Measurements from ENCODE around the gene BRD9.
A peak's percentile ranks its signal among the peaks of the same experiment; 100 is the strongest.
"Not testable (repeated sequence)": the region's sequence is repeated elsewhere in the genome, so short reads cannot be mapped to it uniquely, and the experiment has no call there.

Gene BRD9

GRCh38 chr5:865168-865521 is 27.5 kb downstream of the BRD9 start:
- in situ Hi-C loops (cut with HindIII; ENCODE audit: low pct_ligation_motif_present, low pct_unique_long_range_greater_than_20kb, low sequenced_read_pairs): no loop called here
- no peak for DNase-seq

GRCh38 chr5:864492-865167 is 28.0 kb downstream of the BRD9 start:
- no peak for DNase-seq
- in situ Hi-C loops (cut with HindIII; ENCODE audit: low pct_ligation_motif_present, low pct_unique_long_range_greater_than_20kb, low sequenced_read_pairs): no loop called here

- no peak for DNase-seq
- in situ Hi-C loops (cut with HindIII; ENCODE audit: low pct_ligation_motif_present, low pct_unique_long_range_greater_than_20kb, low sequenced_read_pairs): no loop called here
Observed at GRCh38 chr5:863244-863805, 29.3 kb downstream of the BRD9 start.

- in situ Hi-C loops (cut with HindIII; ENCODE audit: low pct_ligation_motif_present, low pct_unique_long_range_greater_than_20kb, low sequenced_read_pairs): no loop called here
- peak; percentile 10 for DNase-seq
Observed at GRCh38 chr5:862367-863243, 30.0 kb downstream of the BRD9 start.

GRCh38 chr5:861442-862366 is 30.9 kb downstream of the BRD9 start:
- DNase-seq: no peak
- in situ Hi-C loops (cut with HindIII; ENCODE audit: low pct_ligation_motif_present, low pct_unique_long_range_greater_than_20kb, low sequenced_read_pairs): no loop called here

GRCh38 chr5:860506-861150 is 32.0 kb downstream of the BRD9 start:
- no peak for DNase-seq
- in situ Hi-C loops (cut with HindIII; ENCODE audit: low pct_ligation_motif_present, low pct_unique_long_range_greater_than_20kb, low sequenced_read_pairs): no loop called here

- DNase-seq: no peak
- in situ Hi-C loops (cut with HindIII; ENCODE audit: low pct_ligation_motif_present, low pct_unique_long_range_greater_than_20kb, low sequenced_read_pairs): no loop called here
Observed at GRCh38 chr5:859798-860296, 32.8 kb downstream of the BRD9 start.

- no peak for DNase-seq
- in situ Hi-C loops (cut with HindIII; ENCODE audit: low pct_ligation_motif_present, low pct_unique_long_range_greater_than_20kb, low sequenced_read_pairs): no loop called here
Observed at GRCh38 chr5:859391-859790, 33.2 kb downstream of the BRD9 start.

GRCh38 chr5:858726-859125 is 33.9 kb downstream of the BRD9 start:
- in situ Hi-C loops (cut with HindIII; ENCODE audit: low pct_ligation_motif_present, low pct_unique_long_range_greater_than_20kb, low sequenced_read_pairs): no loop called here
- DNase-seq: no peak

GRCh38 chr5:856531-857425 is 35.8 kb downstream of the BRD9 start:
- DNase-seq: no peak
- in situ Hi-C loops (cut with HindIII; ENCODE audit: low pct_ligation_motif_present, low pct_unique_long_range_greater_than_20kb, low sequenced_read_pairs): no loop called here

- in situ Hi-C loops (cut with HindIII; ENCODE audit: low pct_ligation_motif_present, low pct_unique_long_range_greater_than_20kb, low sequenced_read_pairs): no loop called here
- no peak for DNase-seq
Observed at GRCh38 chr5:855771-856530, 36.6 kb downstream of the BRD9 start.

- no peak for DNase-seq
- in situ Hi-C loops (cut with HindIII; ENCODE audit: low pct_ligation_motif_present, low pct_unique_long_range_greater_than_20kb, low sequenced_read_pairs): no loop called here
Observed at GRCh38 chr5:854966-855743, 37.4 kb downstream of the BRD9 start.

GRCh38 chr5:854217-854616 is 38.4 kb downstream of the BRD9 start:
- in situ Hi-C loops (cut with HindIII; ENCODE audit: low pct_ligation_motif_present, low pct_unique_long_range_greater_than_20kb, low sequenced_read_pairs): no loop called here
- no peak for DNase-seq

GRCh38 chr5:853416-854090 is 39.0 kb downstream of the BRD9 start:
- in situ Hi-C loops (cut with HindIII; ENCODE audit: low pct_ligation_motif_present, low pct_unique_long_range_greater_than_20kb, low sequenced_read_pairs); DNase-seq: not testable (repeated sequence)

Data from ACHN (cell line).